LNCAP (cell line): ENCODE results near the gene AGRN.

ENCODE experiments used
- CTCF ChIP-seq: fragments of 450-650 bp; IDR thresholded peaks from 2 replicates; pipeline ENCODE4 v1.5.1; 2017; ENCODE audit warnings: mild to moderate bottlenecking

The AGRN gene

GRCh38 chr1:974293-974640 is 45.7 kb upstream of the AGRN start:
- no peak for TF ChIP-seq CTCF

- TF ChIP-seq CTCF = no peak
Observed at GRCh38 chr1:974687-975328, 45.1 kb upstream of the AGRN start.

- TF ChIP-seq CTCF = no peak
Observed at GRCh38 chr1:975365-975764, 44.6 kb upstream of the AGRN start.

GRCh38 chr1:975896-976683 is 43.8 kb upstream of the AGRN start:
- TF ChIP-seq CTCF = peak; percentile 56

GRCh38 chr1:978069-978834 is 41.7 kb upstream of the AGRN start:
- TF ChIP-seq CTCF = no peak

- TF ChIP-seq CTCF = no peak
Observed at GRCh38 chr1:978835-979743, 40.8 kb upstream of the AGRN start.

GRCh38 chr1:979744-980072 is 40.2 kb upstream of the AGRN start:
- TF ChIP-seq CTCF = no peak
